Measurements from ENCODE around the gene FREM3.

FREM3 gene

GRCh38 chr4:143618811-143619210 is 81.7 kb downstream of the FREM3 start:
- H3K27me3 ChIP-seq (ENCODE audit: insufficient read depth, low read length, poor library complexity), result peaks cover 16% of the 10 kb centered on the region
- TF ChIP-seq CTCF (IDR thresholded peaks at IDR 0.05; ENCODE audit: borderline replicate concordance, extremely low read depth, low read length, poor library complexity, severe bottlenecking) (no peak), EZH2 (IDR thresholded peaks at IDR 0.05; ENCODE audit: borderline replicate concordance, low read depth, low read length, severe bottlenecking) (no peak)
- ATAC-seq (ENCODE audit: insufficient read depth, low read depth), result no peak

GRCh38 chr4:143617994-143618679 is 82.3 kb downstream of the FREM3 start:
- H3K9ac ChIP-seq (ENCODE audit: low read depth, low read length), result no peak overlapping the region
- ATAC-seq (ENCODE audit: insufficient read depth, low read depth) (no peak), DNase-seq (no peak)
- no peak overlapping the region for H3K4me2 ChIP-seq (ENCODE audit: insufficient read depth, low read length)
- no peaks in the 10 kb centered on the region for H3K9me3 ChIP-seq (ENCODE audit: insufficient read depth, low read length, severe bottlenecking)
- no peaks in the 10 kb centered on the region for H3K79me2 ChIP-seq (ENCODE audit: insufficient read depth, low read length)
- no peak overlapping the region for H3K4me3 ChIP-seq (ENCODE audit: low read depth in 1 of 2, low read length in 2 of 2)
- peaks cover 20% of the 10 kb centered on the region for H3K27me3 ChIP-seq (ENCODE audit: insufficient read depth, low read length, poor library complexity)
- no peak overlapping the region for H3K27ac ChIP-seq (ENCODE audit: low read length)
- H2AFZ ChIP-seq (ENCODE audit: low read depth, low read length), result no peak overlapping the region
- TF ChIP-seq CTCF (IDR thresholded peaks at IDR 0.05; ENCODE audit: borderline replicate concordance, extremely low read depth, low read length, poor library complexity, severe bottlenecking), result no peak
- H4K20me1 ChIP-seq (ENCODE audit: insufficient read depth, low read length), result no peaks in the 10 kb centered on the region
- no peaks in the 10 kb centered on the region for H3K36me3 ChIP-seq (ENCODE audit: insufficient read depth, low read length)
- H3K4me1 ChIP-seq (ENCODE audit: insufficient read depth, low read length), result no peaks in the 10 kb centered on the region

More at GRCh38 chr4:143618811-143619210, 81.7 kb downstream of the FREM3 start:
- Histone ChIP-seq H3K4me3 (ENCODE audit: low read depth in 1 of 2, low read length in 2 of 2) (no peak overlapping the region), H3K36me3 (ENCODE audit: insufficient read depth, low read length) (no peaks in the 10 kb centered on the region), H3K9ac (ENCODE audit: low read depth, low read length) (no peak overlapping the region), H3K4me2 (ENCODE audit: insufficient read depth, low read length) (no peak overlapping the region), H3K79me2 (ENCODE audit: insufficient read depth, low read length) (no peaks in the 10 kb centered on the region), H3K27ac (ENCODE audit: low read length) (no peak overlapping the region), H3K4me1 (ENCODE audit: insufficient read depth, low read length) (no peaks in the 10 kb centered on the region), H4K20me1 (ENCODE audit: insufficient read depth, low read length) (no peaks in the 10 kb centered on the region), H3K9me3 (ENCODE audit: insufficient read depth, low read length, severe bottlenecking) (no peaks in the 10 kb centered on the region), H2AFZ (ENCODE audit: low read depth, low read length) (no peak overlapping the region)
- DNase-seq, result no peak

- Histone ChIP-seq H2AFZ (ENCODE audit: low read depth, low read length) (no peak overlapping the region), H3K4me2 (ENCODE audit: insufficient read depth, low read length) (no peak overlapping the region), H3K9me3 (ENCODE audit: insufficient read depth, low read length, severe bottlenecking) (no peaks in the 10 kb centered on the region), H3K4me1 (ENCODE audit: insufficient read depth, low read length) (no peaks in the 10 kb centered on the region), H4K20me1 (ENCODE audit: insufficient read depth, low read length) (no peaks in the 10 kb centered on the region), H3K79me2 (ENCODE audit: insufficient read depth, low read length) (no peaks in the 10 kb centered on the region), H3K36me3 (ENCODE audit: insufficient read depth, low read length) (no peaks in the 10 kb centered on the region), H3K9ac (ENCODE audit: low read depth, low read length) (no peak overlapping the region), H3K27me3 (ENCODE audit: insufficient read depth, low read length, poor library complexity) (peaks cover 22% of the 10 kb centered on the region), H3K27ac (ENCODE audit: low read length) (no peak overlapping the region), H3K4me3 (ENCODE audit: low read depth in 1 of 2, low read length in 2 of 2) (no peak overlapping the region)
- ATAC-seq (ENCODE audit: insufficient read depth, low read depth) (peak; percentile 93), DNase-seq (peak; percentile 28)
- TF ChIP-seq EZH2 (IDR thresholded peaks at IDR 0.05; ENCODE audit: borderline replicate concordance, low read depth, low read length, severe bottlenecking) (no peak), CTCF (IDR thresholded peaks at IDR 0.05; ENCODE audit: borderline replicate concordance, extremely low read depth, low read length, poor library complexity, severe bottlenecking) (no peak)
Observed at GRCh38 chr4:143616771-143617170, 83.7 kb downstream of the FREM3 start.

Data from DND-41 (cell line).